Ramos (cell line): ENCODE data around the gene SLC25A29.

Experiments
- in situ Hi-C: fragments of 300-500 bp; cut with MboI; formaldehyde crosslinking; loops from one replicate; pipeline ENCODE4 v1.14.3; 2022; ENCODE audit warnings: low sequenced_read_pairs; ENCODE audit not compliant: unreplicated experiment

The SLC25A29 gene

DNA sequence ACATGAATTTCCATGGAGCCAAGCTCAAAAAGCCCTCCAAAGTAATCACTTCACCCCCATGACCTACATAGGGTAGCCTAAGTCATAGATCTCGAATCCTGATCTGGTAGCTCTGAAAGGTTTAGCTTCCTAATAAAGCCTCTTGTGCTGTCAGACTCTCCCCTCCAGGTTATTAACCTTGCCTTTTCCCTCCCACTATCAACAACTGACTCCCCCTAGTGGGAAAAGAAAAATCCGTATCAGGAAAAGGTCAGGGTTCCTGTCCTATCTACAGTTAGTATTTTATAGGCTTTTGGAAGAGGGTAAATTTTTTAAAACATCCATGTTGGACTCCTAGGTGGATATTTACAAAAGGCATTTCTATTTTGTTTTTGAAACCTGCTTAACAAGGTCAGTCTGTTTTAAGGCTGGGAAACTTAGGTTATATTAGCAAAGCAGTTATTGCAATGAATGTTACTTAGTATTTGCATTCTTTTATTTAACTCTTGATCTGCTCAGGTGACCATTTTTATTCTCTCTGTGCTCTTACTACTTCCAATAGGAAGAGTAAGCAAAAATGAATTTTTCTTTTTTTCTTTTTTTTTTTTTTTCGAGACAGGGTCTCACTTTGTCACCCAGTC lies 59.3 kb downstream of the SLC25A29 start:
- in situ Hi-C loops: no loop called here

DNA sequence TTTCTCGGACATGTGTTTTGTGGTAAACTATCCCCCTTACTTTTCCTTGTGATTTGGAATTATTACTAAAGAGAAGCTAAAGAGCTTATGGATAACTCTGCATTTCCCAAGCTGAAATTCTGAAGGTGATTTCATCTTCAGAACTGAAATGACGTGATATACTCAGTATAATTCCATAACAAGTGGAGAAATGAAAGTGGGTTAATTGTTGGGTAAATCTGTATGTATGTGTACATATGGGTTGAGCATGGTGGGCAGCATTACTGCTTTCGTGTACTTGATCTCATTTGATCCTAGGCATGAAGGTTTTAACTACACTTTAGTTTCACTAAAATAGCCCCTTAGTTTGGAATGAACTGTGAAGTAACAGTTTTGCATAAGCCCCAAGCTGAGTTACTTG lies 63.2 kb downstream of the SLC25A29 start:
- in situ Hi-C loops: no loop called here

GRCh38 chr14:100241279-100241678 lies 65.0 kb downstream of the SLC25A29 start:
- in situ Hi-C loops: no loop called here
